Duodenal mucosa (tissue), 2 donors: Measurements from ENCODE around the gene JADE2.
"Not testable (repeated sequence)": the region's sequence is repeated elsewhere in the genome, so short reads cannot be mapped to it uniquely, and the experiment has no call there.

Experiments used
- H3K27ac ChIP-seq: one replicate; pipeline ENCODE4 v1.7.0; 2013; ENCODE audit warnings: low read depth, low read length
- H3K27me3 ChIP-seq, 2 donors: one replicate each; pipeline ENCODE4 v1.7.0; 2013; ENCODE audit warnings: low read length in 2 of 2, control low read depth in 1 of 2; ENCODE audit not compliant: insufficient read depth in 2 of 2, control insufficient read depth in 1 of 2
- H3K36me3 ChIP-seq, 2 donors: one replicate each; pipeline ENCODE4 v1.7.0; 2013; ENCODE audit warnings: low read length in 2 of 2, control low read depth in 1 of 2; ENCODE audit not compliant: insufficient read depth in 2 of 2, control insufficient read depth in 1 of 2
- H3K4me1 ChIP-seq, 2 donors: one replicate each; pipeline ENCODE4 v1.7.0; 2013; ENCODE audit warnings: low read length in 2 of 2, control low read depth in 1 of 2; ENCODE audit not compliant: insufficient read depth in 2 of 2, control insufficient read depth in 1 of 2
- H3K4me3 ChIP-seq, 2 donors: one replicate each; pipeline ENCODE4 v1.7.0; 2013; ENCODE audit warnings: low read length in 2 of 2, low read depth in 1 of 2
- H3K9ac ChIP-seq, 2 donors: one replicate each; pipeline ENCODE4 v1.7.0; 2013; ENCODE audit warnings: low read length in 2 of 2, low read depth in 1 of 2
- H3K9me3 ChIP-seq, 2 donors: one replicate each; pipeline ENCODE4 v1.7.0; 2013; ENCODE audit warnings: low read length in 2 of 2, control low read depth in 1 of 2; ENCODE audit not compliant: control insufficient read depth in 1 of 2

JADE2 gene

GRCh38 chr5:134585966-134586365, 60.5 kb downstream of the JADE2 start:
- Histone ChIP-seq H3K9me3 (no peaks in the 10 kb centered on the region), H3K27me3 (no peaks in the 10 kb centered on the region), H3K36me3 (peaks cover 4 to 6% of the 10 kb centered on the region in 2 donors), H3K4me1 (peaks cover 2 to 8% of the 10 kb centered on the region in 2 donors), H3K4me3 (no peak overlapping the region), H3K9ac (no peak overlapping the region), H3K27ac (no peak overlapping the region)

- no peak overlapping the region for H3K27ac ChIP-seq
- peak overlapping the region in 1 of 2 donors; percentile 28 for H3K4me3 ChIP-seq
- no peaks in the 10 kb centered on the region for H3K9me3 ChIP-seq
- H3K27me3 ChIP-seq = no peaks in the 10 kb centered on the region
- peaks cover 0 to 3% of the 10 kb centered on the region in 2 donors for H3K36me3 ChIP-seq
- H3K9ac ChIP-seq = peak overlapping the region in 1 of 2 donors; percentile 43
- H3K4me1 ChIP-seq = peaks cover 11 to 12% of the 10 kb centered on the region in 2 donors
Observed at GRCh38 chr5:134586866-134587524, 61.5 kb downstream of the JADE2 start.

- H3K36me3 ChIP-seq = no peaks in the 10 kb centered on the region
- no peaks in the 10 kb centered on the region for H3K9me3 ChIP-seq
- H3K27me3 ChIP-seq = no peaks in the 10 kb centered on the region
- no peak overlapping the region for H3K27ac ChIP-seq
- no peak overlapping the region for H3K4me3 ChIP-seq
- no peak overlapping the region for H3K9ac ChIP-seq
- H3K4me1 ChIP-seq = peaks cover 13 to 17% of the 10 kb centered on the region in 2 donors
Observed at GRCh38 chr5:134590992-134591659, 65.7 kb downstream of the JADE2 start.

GRCh38 chr5:134592141-134592746, 66.8 kb downstream of the JADE2 start:
- no peaks in the 10 kb centered on the region for H3K36me3 ChIP-seq

GRCh38 chr5:134594336-134594735, 68.9 kb downstream of the JADE2 start:
- H3K27me3 ChIP-seq = no peaks in the 10 kb centered on the region
- peaks cover 7 to 17% of the 10 kb centered on the region in 2 donors for H3K4me1 ChIP-seq
- no peak overlapping the region for H3K4me3 ChIP-seq
- H3K27ac ChIP-seq = no peak overlapping the region
- no peaks in the 10 kb centered on the region for H3K36me3 ChIP-seq
- H3K9ac ChIP-seq = no peak overlapping the region
- H3K9me3 ChIP-seq = no peaks in the 10 kb centered on the region

More at GRCh38 chr5:134592141-134592746, 66.8 kb downstream of the JADE2 start:
- Histone ChIP-seq H3K27ac (no peak overlapping the region), H3K4me1 (peaks cover 7 to 17% of the 10 kb centered on the region in 2 donors), H3K27me3 (no peaks in the 10 kb centered on the region), H3K9me3 (no peaks in the 10 kb centered on the region), H3K9ac (no peak overlapping the region), H3K4me3 (no peak overlapping the region)

- Histone ChIP-seq H3K4me3 (no peak overlapping the region), H3K36me3 (no peaks in the 10 kb centered on the region), H3K27ac (no peak overlapping the region), H3K9me3 (no peaks in the 10 kb centered on the region), H3K9ac (no peak overlapping the region), H3K4me1 (peaks cover 7 to 17% of the 10 kb centered on the region in 2 donors), H3K27me3 (no peaks in the 10 kb centered on the region)
Observed at GRCh38 chr5:134594797-134595457, 69.5 kb downstream of the JADE2 start.

GRCh38 chr5:134595458-134595838, 70.0 kb downstream of the JADE2 start:
- no peaks in the 10 kb centered on the region for H3K9me3 ChIP-seq
- peaks cover 7 to 17% of the 10 kb centered on the region in 2 donors for H3K4me1 ChIP-seq
- H3K27ac ChIP-seq = no peak overlapping the region
- no peak overlapping the region for H3K9ac ChIP-seq
- no peaks in the 10 kb centered on the region for H3K36me3 ChIP-seq
- H3K27me3 ChIP-seq = no peaks in the 10 kb centered on the region
- no peak overlapping the region for H3K4me3 ChIP-seq

GRCh38 chr5:134599820-134600219, 74.3 kb downstream of the JADE2 start:
- H3K4me1 ChIP-seq, H3K27me3 ChIP-seq, H3K4me3 ChIP-seq, H3K27ac ChIP-seq, H3K9ac ChIP-seq, H3K9me3 ChIP-seq: not testable (repeated sequence)
- H3K36me3 ChIP-seq = peaks cover 4 to 13% of the 10 kb centered on the region in 2 donors

- Histone ChIP-seq H3K36me3 (peaks cover 4 to 17% of the 10 kb centered on the region in 2 donors), H3K27me3 (no peaks in the 10 kb centered on the region), H3K9me3 (no peaks in the 10 kb centered on the region), H3K27ac (no peak overlapping the region), H3K4me1 (peaks cover 0 to 9% of the 10 kb centered on the region in 2 donors), H3K4me3 (no peak overlapping the region), H3K9ac (no peak overlapping the region)
Observed at GRCh38 chr5:134600600-134600999, 75.1 kb downstream of the JADE2 start.

- peaks cover 21 to 40% of the 10 kb centered on the region in 2 donors for H3K36me3 ChIP-seq
- no peaks in the 10 kb centered on the region for H3K9me3 ChIP-seq
- H3K27ac ChIP-seq = no peak overlapping the region
- no peak overlapping the region for H3K9ac ChIP-seq
- H3K4me3 ChIP-seq = no peak overlapping the region
- H3K27me3 ChIP-seq = no peaks in the 10 kb centered on the region
- H3K4me1 ChIP-seq = peaks cover 0 to 9% of the 10 kb centered on the region in 2 donors
Observed at GRCh38 chr5:134603059-134603458, 77.6 kb downstream of the JADE2 start.
